Pancreas (tissue), 10 donors: ENCODE results near the gene SLC44A5. TPM values are rescaled to one million over a fixed set of nuclear protein-coding genes. Genes with fewer than 3 reads are reported as not detected.

Experiments
- ATAC-seq, 4 donors: fragments of 200-7000 bp; cut with Tn5 transposase; one replicate each; pipeline versions ENCODE4 v1.8.0 to v1.9.1; 2020; ENCODE audit warnings: mild to moderate bottlenecking in 4 of 4, moderate library complexity in 4 of 4
- DNase-seq, 6 donors: peaks; one replicate each; pipeline ENCODE4 v3.0.0-alpha.2; 2020
- FAIRE-seq: peaks from 2 replicates; lab custom pipeline; 2012; peaks lifted over from hg19 to GRCh38; lab: Jason Lieb, UNC
- H3K27ac ChIP-seq, 4 donors: fragments of 200-600 bp; sonication (generic); 1 replicate in 3 of 4; 2 replicates in 1 of 4; pipeline versions ENCODE4 v1.5.0 to v1.8.0; 2020
- H3K27me3 ChIP-seq, 4 donors: fragments of 200-600 bp; one replicate each; pipeline ENCODE4 v1.8.0; 2021
- H3K36me3 ChIP-seq, 3 donors: fragments of 200-600 bp; sonication (generic) in 1 of 3; one replicate each; pipeline versions ENCODE4 v1.5.0 to v1.8.0; 2020 to 2021
- H3K4me1 ChIP-seq, 3 donors: fragments of 200-600 bp; one replicate each; pipeline ENCODE4 v1.8.0; 2021
- H3K4me3 ChIP-seq, 4 donors: fragments of 200-600 bp; sonication (generic) in 2 of 4; one replicate each; pipeline versions ENCODE4 v1.5.0 to v1.8.0; 2020 to 2021
- H3K9me3 ChIP-seq, 4 donors: fragments of 200-600 bp; one replicate each; pipeline ENCODE4 v1.8.0; 2021
- WGBS, 2 donors: extraction: QIAGEN DNeasy Blood & Tissue Kit; methylation state at CpG; one replicate each; pipeline ENCODE4 v1.1.7; 2013; 5-methylcytosine and 5-hydroxymethylcytosine counted together
- intact Hi-C, 3 donors: fragments of 100-400 bp; cut with DNase I; formaldehyde crosslinking; loops; one replicate each; pipeline versions ENCODE4 v1.11.1 to v1.14.2; 2022
- polyA plus RNA-seq, 2 donors: library from polyadenylated mRNA; stranded (reverse); fragments of 200-250 nt; gene quantifications; one replicate each; pipeline ENCODE4 v1.2.3, GENCODE V29; 2013
- total RNA-seq, 6 donors: library from RNA; stranded (reverse); fragmentation: NEBNext Ultra II Directional in 4 of 6; extraction: Animal tissue kit (Norgen Biotek cat#: 25700) in 4 of 6; gene quantifications; one replicate each; pipeline versions ENCODE4 v1.2.1 to v1.2.4, GENCODE V29; 2021 to 2023
- TF ChIP-seq, protein P1 (sequence below), 4 donors: fragments of 200-600 bp; sonication (generic) in 3 of 4; IDR thresholded peaks; one replicate each; pipeline versions ENCODE4 v1.5.0 to v1.8.0; 2021; ENCODE audit warnings: antibody characterized with exemption in 4 of 4
- donor health status: healthy with polysubstance abuse.
- donor health status: DM: no; HTN: no; CAD: no; lungs with moderate emphysema.
- donor health status: DM: no; HTN: no; CAD: no.
- donor health status: control.
- donor health status: control.
- donor health status: Bipolar disorder and iron deficiency.
- donor health status: DM: yes; HTN: yes; CAD: no.
- donor health status: DM: no; HTN: no; CAD: no.
- donor health status: DM: no; HTN: no; CAD: no.
- donor health status: DM: yes; HTN: yes; CAD: no.

SLC44A5 gene
- total and polyA plus RNA-seq, 8 donors = 0.16 to 3.4 (median 1.2) TPM

DNA sequence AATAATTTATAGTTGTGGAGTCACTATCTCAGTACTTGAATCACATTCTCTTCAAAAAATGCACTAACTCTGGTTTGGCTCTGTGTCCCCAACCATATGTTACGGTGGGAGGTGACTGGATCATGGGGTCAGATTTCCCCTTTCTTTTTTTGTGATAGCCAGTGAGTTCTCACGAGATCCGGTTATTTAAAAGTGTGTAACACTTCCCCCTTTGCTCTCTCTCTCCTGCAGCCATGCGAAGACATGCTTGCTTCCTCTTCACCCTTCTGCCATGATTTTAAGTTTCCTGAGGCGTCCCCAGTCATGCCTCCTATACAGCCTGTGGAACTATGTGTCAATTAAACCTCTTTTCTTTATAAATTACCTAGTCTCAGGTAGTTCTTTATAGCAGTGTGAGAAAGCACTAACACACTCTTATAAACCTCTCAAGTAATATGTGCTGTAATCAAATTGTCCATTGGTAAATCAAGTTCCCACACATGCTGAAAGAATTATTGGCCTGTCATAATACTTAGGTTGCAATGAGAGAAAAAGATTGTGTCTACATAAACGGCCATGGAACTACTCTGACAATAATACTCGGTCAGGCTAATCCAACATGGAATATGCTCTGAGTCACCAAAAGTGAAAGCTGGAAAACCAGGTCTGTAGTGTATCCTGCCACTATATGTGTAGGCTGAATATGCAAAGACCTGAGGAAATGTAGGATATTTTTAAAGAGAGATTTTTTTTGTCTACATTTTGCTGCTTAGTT, 107.5 kb downstream of the SLC44A5 start:
- TF ChIP-seq, protein P1, sequence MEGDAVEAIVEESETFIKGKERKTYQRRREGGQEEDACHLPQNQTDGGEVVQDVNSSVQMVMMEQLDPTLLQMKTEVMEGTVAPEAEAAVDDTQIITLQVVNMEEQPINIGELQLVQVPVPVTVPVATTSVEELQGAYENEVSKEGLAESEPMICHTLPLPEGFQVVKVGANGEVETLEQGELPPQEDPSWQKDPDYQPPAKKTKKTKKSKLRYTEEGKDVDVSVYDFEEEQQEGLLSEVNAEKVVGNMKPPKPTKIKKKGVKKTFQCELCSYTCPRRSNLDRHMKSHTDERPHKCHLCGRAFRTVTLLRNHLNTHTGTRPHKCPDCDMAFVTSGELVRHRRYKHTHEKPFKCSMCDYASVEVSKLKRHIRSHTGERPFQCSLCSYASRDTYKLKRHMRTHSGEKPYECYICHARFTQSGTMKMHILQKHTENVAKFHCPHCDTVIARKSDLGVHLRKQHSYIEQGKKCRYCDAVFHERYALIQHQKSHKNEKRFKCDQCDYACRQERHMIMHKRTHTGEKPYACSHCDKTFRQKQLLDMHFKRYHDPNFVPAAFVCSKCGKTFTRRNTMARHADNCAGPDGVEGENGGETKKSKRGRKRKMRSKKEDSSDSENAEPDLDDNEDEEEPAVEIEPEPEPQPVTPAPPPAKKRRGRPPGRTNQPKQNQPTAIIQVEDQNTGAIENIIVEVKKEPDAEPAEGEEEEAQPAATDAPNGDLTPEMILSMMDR (IDR thresholded peaks at IDR 0.05) = no peak
- Histone ChIP-seq H3K36me3 (no peaks in the 10 kb centered on the region), H3K9me3 (no peaks in the 10 kb centered on the region), H3K4me1 (no peaks in the 10 kb centered on the region), H3K4me3 (no peak overlapping the region), H3K27me3 (no peaks in the 10 kb centered on the region), H3K27ac (no peak overlapping the region)
- ATAC-seq (no peak), FAIRE-seq (no peak), DNase-seq (no peak)
- intact Hi-C loops = no loop called here
- WGBS, 2 donors = 69 to 72% methylated on average over 7 of the region's 7 CpGs

DNA sequence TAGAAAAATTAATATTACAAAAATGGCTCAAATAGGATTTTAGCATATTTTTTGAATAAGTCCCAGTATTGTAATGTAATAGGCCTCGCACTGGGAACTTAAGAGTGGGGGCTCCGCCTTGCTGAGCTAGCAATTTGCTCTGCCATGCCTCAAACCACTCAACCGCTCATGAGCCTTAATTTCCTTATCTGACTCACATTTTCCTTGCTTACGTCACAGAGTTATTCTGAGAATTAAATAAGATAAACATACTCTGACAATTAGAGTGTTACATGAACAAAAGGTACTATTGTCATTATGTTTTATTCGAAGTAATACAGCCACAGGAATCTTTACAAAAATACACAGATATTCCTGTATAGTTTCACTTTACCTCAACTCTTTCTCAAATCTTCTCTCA, 108.1 kb downstream of the SLC44A5 start:
- H3K4me1 ChIP-seq = no peaks in the 10 kb centered on the region
- 75 to 82% methylated on average over 5 of the region's 5 CpGs for WGBS, 2 donors
- ATAC-seq (no peak), DNase-seq (no peak), FAIRE-seq (no peak)
- H3K9me3 ChIP-seq = no peaks in the 10 kb centered on the region
- H3K27ac ChIP-seq = no peak overlapping the region
- H3K27me3 ChIP-seq = no peaks in the 10 kb centered on the region
- no peak overlapping the region for H3K4me3 ChIP-seq
- intact Hi-C loops = no loop called here
- TF ChIP-seq, protein P1 (IDR thresholded peaks at IDR 0.05) = no peak
- H3K36me3 ChIP-seq = no peaks in the 10 kb centered on the region

GRCh38 chr1:75501577-75502295, 109.2 kb downstream of the SLC44A5 start:
- Histone ChIP-seq H3K27ac (no peak overlapping the region), H3K27me3 (no peaks in the 10 kb centered on the region), H3K4me3 (no peak overlapping the region), H3K36me3 (no peaks in the 10 kb centered on the region), H3K4me1 (no peaks in the 10 kb centered on the region), H3K9me3 (no peaks in the 10 kb centered on the region)
- 60 to 66% methylated on average over 5 of the region's 5 CpGs for WGBS, 2 donors
- no peak for FAIRE-seq
- TF ChIP-seq, protein P1 (IDR thresholded peaks at IDR 0.05) = no peak
- intact Hi-C loops = no loop called here
- ATAC-seq = no peak
- no peak for DNase-seq

DNA sequence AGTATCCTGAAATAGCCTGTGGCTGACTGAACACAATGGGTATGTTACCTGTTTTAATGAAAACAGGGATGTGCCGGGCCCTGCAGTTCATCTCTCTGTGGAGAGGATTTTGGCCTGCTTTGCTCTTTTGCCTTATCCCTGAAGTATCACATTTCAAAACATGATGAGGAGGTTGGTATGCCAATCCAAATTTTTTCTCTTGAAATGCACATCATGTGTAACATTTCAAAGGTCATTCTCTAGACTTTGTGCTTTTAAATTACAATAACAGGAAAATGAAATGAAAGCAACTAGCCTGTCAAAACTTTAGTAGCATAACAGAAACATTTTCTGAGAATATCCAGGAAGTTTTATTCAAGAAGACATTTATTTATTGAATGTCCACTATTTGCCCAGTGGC, 118.9 kb downstream of the SLC44A5 start:
- no peaks in the 10 kb centered on the region for H3K27me3 ChIP-seq
- intact Hi-C loops = no loop called here
- no peaks in the 10 kb centered on the region for H3K4me1 ChIP-seq
- H3K9me3 ChIP-seq = no peaks in the 10 kb centered on the region
- no peak for DNase-seq
- H3K27ac ChIP-seq = no peak overlapping the region
- no peak for ATAC-seq
- no peaks in the 10 kb centered on the region for H3K36me3 ChIP-seq
- no peak overlapping the region for H3K4me3 ChIP-seq
- WGBS, 2 donors = 49 to 62% methylated on average over 1 of the region's 1 CpG
- TF ChIP-seq, protein P1 (IDR thresholded peaks at IDR 0.05) = no peak
- FAIRE-seq = no peak

- Histone ChIP-seq H3K9me3 (no peaks in the 10 kb centered on the region), H3K4me3 (no peak overlapping the region), H3K27me3 (no peaks in the 10 kb centered on the region), H3K27ac (no peak overlapping the region), H3K4me1 (no peaks in the 10 kb centered on the region), H3K36me3 (no peaks in the 10 kb centered on the region)
- no peak for FAIRE-seq
- ATAC-seq = no peak
- 65 to 87% methylated on average over 4 of the region's 4 CpGs for WGBS, 2 donors
- TF ChIP-seq, protein P1 (IDR thresholded peaks at IDR 0.05) = no peak
- intact Hi-C loops = no loop called here
- DNase-seq = no peak
These were observed 123.5 kb downstream of the SLC44A5 start for GRCh38 chr1:75487399-75487798.
